GM21723 (cell line): Measurements from ENCODE around the gene ALOX15.
"Not testable (repeated sequence)": the region's sequence is repeated elsewhere in the genome, so short reads cannot be mapped to it uniquely, and the experiment has no call there.

Experiments used
- ATAC-seq: cut with Tn5 transposase; IDR thresholded peaks from one replicate; pipeline ENCODE4 v1.9.1; 2021; ENCODE audit warnings: mild to moderate bottlenecking, moderate library complexity; ENCODE audit not compliant: unreplicated experiment

ALOX15 gene

GRCh38 chr17:4652997-4653396 lies 11.5 kb upstream of the ALOX15 start:
- no peak for ATAC-seq

GRCh38 chr17:4648741-4649140 lies 7.3 kb upstream of the ALOX15 start:
- no peak for ATAC-seq

DNA sequence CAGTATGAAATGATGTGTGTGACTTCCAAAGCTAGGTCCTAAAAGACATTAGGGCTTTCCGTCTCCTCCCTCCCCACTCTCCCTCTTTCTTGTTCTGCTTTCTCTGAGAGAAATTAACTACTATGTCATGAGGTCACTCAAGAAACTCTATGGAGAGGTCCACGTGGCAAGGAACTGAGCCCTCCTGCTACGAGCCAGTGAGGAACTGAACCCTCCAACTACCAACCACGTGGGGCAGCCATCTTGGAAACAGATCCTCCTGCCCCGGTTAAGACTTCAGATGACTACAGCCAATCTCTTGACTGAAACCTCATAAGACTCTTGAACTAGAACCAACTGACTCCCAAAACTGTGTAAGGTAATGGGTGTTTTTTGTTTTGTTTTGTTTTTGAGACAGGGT lies 4.2 kb upstream of the ALOX15 start:
- ATAC-seq = no peak

DNA sequence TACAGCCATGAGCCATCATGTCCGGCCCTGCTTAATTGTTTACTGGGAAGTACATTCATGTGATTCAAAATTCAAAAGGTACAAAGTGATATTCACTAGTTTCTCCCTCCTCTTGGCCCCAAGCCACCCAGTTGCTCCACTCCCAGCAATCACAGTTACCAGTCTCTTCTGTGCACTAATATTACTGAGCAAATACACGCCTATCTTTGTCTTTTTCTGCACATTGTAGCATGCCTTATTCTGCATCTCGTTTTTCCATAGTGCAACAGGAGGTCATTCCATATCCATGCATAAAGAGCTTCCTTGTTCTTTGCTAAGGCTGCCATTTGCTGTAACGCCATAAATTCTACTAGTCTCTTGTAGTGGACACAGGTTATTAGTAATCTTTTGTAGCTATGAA lies 2.2 kb upstream of the ALOX15 start:
- no peak for ATAC-seq

DNA sequence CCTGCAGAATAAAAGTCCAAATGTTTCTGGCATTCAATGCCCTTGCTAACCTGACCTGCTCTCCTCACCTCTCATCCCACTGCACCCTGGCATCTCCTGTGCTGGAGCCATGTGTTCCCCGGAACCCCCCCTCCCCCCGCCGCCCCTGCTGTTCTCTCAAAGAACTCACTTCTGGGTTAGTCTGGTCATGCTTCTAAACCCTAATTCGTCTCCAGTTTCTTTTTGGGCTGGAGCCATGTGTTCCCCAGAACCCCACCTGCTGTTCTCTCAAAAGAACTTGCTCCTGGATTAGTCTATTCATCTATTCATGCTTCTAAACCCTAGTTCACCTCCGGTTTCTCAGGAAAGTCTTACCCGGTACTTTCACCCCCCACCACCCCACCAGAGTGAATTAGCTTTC lies 808 bp upstream of the ALOX15 start:
- ATAC-seq = no peak

DNA sequence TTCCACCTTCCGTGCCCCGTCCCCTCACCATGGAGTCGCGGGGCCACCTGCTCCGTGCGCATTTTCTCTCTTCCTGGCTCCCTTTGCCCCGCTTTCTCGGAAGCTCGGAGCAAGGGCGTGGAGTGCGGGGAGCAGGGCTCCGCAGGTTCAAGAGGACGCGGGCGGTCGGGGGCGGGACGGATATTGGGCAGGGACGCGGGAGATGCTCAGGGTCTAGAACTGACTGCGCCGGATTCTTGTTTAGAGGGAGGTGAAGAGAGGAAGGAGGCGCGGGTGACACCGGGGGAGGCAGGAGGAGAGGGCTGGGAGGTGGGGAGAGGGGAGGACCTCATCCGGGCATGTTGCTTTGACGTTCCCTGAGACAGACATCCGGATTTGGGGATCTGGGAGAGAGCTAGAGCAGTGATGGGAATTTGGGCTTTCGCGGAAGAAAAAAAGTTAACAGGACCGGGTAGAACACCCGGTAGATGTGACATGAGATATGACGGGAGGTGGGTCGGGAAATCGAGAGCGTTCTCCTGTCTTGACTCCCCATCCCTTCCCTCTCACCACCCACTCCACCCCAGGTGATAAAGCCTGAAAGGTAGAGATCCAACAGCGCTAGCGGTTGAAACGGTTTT lies 799 bp downstream of the ALOX15 start:
- not testable (repeated sequence) for ATAC-seq

DNA sequence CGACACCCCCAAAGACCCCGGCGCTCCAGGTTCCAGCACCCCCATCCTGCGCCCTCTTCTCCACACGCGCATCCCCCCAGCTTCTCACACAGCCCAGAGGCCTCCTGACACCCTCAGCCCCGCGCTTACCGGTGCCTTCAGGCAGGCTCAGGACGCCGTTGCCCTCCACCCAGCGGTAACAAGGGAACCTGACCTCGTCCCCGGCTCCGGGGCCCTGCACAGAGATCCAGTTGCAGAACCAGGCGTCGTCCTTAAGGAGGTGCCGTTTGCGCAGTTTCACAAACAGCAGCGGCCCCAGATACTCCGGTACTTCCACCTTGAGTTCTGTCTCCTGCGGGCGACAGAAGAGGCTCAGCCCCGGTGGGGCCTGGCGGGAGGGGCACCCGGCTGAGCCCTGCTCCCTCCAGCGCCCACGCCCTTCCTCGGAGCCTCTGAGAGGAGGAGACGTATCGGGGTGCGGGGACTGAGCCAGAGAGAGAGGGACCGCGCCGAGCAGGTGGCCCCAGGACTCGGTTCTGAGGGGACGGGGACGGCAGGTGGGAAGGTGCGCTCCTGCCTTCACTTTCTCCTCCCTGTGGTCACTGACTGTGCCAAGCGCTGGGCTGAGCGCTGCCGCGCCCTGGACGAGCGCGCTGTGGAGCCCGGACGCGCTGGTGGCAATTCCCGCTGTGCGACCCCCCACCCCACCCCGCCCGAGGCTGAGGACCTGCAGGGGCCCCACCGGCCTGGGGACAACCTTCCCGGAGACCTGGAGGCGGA lies 2.0 kb downstream of the ALOX15 start:
- ATAC-seq = not testable (repeated sequence)

GRCh38 chr17:4638766-4639165 lies 2.7 kb downstream of the ALOX15 start:
- not testable (repeated sequence) for ATAC-seq

- ATAC-seq = no peak
Measured at GRCh38 chr17:4636474-4637100, 4.9 kb downstream of the ALOX15 start.

DNA sequence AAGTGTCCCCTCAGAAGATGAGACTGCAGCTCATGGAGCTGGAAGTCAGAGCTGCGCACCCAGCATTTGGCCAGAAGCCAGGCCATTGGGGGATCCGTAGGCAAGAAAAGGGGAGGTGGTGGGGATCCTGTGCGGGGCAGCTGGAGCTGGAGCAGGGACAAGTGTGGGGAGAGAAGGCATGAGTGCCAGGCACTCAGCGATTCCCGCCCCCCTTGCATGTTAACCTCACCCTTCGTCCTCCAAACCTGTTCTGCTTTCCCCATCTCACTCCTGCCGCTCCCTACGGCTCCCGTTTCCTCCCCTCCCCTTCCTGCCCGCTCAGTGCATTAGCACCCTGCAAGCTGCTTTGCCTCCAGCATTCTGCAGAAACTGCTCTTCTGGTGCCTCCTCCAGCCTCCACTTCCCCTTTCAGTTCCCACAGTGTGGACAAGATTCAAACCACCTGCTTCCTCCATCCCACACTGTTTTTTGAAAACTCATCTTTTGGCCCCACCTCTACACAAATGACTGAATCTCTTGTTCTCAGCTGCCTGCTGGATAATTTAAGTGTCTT lies 5.6 kb downstream of the ALOX15 start:
- ATAC-seq = no peak

DNA sequence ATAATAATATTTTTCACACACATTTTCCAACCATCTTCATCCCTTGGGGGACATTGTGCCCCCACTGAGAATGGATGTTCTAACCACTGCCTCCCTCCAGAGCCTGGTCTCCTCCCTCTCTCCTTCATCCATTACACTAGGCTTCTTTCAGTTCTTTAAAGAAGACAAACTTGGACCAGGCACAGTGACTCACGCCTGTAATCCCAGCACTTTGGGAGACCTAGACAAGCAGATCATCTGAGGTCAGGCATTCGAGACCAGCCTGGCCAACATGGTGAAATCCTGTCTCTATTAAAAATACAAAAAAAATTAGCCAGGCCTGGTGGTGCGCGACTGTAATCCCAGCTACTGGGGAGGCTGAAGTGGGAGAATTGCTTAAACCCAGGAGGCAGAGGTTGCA lies 6.5 kb downstream of the ALOX15 start:
- ATAC-seq = no peak

DNA sequence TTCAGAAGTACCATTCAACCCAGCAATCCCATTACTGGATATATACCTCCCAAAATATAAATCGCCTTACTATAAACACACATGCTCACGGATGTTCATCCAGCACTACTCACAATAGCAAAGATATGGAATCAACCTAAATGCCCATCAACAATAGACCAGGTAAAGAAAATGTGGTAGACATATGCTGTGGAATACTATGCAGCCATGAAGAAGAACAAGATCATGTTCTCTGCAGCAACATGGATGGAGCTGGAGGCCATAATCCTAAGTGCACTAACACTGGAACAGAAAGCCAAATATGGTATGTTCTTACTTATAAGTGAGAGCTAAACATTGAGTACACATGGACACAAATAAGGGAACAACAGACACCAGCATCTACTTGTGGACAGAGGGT lies 7.8 kb downstream of the ALOX15 start:
- no peak for ATAC-seq

DNA sequence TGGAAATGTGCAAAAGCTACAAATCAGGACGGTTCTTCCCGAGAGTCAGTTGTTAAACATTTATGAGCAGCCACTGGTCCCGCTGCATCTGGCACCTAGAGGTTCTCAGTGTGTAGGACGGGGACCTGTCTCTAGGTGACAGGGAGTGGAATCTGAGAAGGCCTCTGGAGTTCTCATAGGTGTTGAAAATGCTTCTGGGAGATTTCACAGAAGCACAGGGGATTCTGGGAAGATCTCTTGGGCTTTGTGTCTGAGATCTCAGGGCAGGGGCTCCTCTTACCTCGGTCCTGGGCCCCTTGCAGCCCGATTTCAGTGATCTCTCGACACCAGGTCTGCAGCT lies 8.9 kb downstream of the ALOX15 start:
- no peak for ATAC-seq

DNA sequence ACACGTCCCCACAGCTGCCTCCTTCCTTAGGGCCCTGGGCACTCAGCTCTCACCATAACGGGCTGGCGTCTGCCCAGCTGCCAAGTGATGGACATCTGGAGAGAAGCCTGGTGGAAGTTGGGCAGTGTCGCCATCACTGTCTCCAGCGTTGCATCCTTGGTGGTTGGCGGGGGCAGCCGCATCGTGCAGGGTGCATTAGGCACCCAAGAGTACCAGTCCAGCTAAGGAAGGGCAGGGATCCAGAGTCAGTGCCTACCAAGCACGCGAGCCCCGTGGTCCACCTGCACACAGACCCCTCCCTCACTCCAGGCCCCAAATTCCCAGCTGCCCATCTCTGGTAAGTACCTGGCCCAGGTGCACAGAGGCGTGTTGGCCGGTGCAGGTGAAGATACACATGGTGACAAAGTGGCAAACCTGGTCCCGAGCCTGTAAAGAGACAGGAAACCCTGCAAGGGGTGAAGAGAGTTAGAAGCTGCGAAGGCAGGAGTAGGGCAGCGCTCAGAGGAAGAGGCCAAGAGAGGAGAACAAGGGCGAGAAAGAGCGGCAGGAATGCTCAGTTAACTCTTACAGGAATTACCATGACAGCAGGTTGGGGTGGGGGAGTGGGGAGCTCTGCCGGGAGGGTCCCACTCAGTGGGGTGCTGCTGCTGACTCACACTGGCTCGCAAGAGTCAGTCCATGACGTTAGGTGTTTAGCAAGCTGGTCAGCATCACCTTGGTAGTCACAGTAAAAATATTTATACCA lies 9.5 kb downstream of the ALOX15 start:
- ATAC-seq = no peak

DNA sequence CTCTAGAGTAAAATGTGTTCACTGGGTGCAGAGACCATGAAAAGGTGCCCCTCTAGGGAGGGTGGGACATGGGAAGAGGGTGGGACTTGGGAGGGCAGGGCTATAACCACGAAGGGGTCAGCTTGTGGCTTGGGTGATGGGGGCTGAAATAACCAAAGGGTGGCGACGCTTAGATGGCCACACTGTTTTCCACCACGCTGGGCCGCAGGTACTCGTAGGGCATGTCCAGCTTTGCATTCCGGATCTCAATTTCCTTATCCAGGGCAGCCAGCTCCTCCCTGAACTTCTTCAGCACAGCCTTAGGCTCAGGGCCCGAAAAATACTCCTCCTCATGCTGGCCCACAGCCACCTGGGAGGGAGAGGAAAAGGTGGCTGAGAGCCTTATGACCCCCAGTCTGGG lies 10.0 kb downstream of the ALOX15 start:
- no peak for ATAC-seq

DNA sequence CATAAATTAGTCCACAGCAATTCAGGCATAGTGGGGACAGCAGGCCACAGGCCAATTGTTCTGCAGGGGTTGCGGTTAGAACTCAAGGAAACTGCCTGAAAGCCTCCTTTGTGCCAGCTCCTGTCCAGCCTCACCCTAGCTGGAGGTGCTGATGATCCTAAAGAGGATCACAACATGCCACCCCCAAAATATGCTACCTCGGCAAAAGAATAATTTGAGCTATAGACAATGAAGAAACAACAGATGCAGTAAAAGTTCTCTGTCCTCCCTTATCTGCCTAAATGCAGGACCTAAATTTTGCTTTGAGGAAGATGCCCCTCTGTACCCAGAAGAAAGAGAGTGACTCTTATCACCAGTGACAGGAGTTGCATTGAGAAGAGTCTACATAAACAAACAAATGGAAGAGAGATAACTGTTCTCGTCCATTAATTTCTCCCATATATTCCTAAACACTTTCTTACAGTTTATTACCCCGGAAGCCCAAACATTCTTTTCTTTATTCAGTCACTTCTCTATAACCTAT lies 14.7 kb downstream of the ALOX15 start:
- no peak for ATAC-seq

GRCh38 chr17:4625181-4625617 lies 16.3 kb downstream of the ALOX15 start:
- no peak for ATAC-seq

GRCh38 chr17:4624451-4624911 lies 17.0 kb downstream of the ALOX15 start:
- not testable (repeated sequence) for ATAC-seq

GRCh38 chr17:4623249-4623648 lies 18.2 kb downstream of the ALOX15 start:
- no peak for ATAC-seq

DNA sequence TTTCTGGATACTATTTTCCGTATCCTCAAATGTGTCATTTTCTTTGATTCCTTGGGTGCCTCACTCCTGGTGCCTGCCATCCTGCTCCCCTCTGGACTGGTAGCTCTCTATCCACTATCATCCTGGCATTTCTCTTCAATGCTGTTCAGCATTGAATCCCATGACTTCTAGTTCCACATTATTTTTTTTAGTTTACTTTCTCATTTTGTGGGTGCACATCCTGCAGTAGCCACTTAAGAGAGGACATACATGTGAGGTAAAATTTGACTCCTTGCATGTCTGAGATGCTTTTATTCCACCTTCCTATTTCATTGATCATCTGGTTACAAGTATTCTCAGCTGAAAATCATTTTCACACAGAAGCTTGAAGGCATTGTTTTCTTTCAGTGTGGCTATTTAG lies 19.1 kb downstream of the ALOX15 start:
- no peak for ATAC-seq

DNA sequence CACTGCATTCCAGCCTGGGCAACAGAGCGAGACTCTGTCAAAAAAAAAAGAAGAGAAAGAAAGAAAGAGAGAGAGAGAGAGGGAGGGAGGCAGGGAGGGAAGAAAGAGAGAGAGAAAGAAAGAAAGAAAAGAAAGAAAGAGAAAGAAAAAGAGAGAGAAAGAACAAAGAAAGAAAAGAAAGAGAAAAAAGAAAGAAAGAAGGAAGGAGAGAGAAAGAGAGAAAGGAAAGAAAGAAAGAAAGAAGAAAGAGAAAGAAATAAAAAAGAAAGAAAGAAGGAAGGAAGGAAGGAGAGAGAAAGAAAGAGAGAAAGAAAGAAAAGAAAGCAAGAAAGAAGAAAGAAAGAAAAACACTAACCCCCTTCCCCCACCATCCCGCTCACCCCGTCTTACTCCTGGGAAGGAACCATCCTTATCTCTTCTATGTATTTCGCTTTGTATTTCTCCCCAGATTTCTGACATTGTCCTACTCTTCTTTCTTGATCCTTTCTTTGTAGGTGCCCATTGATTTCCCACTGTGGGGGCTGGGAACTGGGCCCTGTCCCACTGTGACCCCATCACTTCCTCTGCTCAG lies 20.9 kb downstream of the ALOX15 start:
- no peak for ATAC-seq
